ENCODE measurements around the gene EID2.

DNA sequence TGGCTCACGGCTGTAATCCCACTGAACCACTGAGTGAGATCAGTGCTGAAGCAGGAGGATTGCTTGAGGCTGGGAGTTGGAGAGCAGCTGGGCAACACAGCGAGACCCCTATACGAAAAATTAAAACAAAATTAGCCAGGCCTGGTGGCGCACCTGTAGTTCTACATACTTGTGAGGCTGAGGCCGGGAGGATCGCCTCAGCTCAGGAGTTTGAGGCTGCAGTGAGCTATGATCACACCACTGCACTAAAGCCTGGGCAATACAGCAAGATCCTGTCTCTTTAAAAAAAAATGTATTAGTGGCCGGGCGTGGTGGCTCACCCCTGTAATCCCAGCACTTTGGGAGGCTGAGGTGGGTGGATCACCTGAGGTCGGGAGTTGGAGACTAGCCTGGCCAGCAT lies 31.3 kb downstream of the EID2 start:
- TF ChIP-seq, protein P1, sequence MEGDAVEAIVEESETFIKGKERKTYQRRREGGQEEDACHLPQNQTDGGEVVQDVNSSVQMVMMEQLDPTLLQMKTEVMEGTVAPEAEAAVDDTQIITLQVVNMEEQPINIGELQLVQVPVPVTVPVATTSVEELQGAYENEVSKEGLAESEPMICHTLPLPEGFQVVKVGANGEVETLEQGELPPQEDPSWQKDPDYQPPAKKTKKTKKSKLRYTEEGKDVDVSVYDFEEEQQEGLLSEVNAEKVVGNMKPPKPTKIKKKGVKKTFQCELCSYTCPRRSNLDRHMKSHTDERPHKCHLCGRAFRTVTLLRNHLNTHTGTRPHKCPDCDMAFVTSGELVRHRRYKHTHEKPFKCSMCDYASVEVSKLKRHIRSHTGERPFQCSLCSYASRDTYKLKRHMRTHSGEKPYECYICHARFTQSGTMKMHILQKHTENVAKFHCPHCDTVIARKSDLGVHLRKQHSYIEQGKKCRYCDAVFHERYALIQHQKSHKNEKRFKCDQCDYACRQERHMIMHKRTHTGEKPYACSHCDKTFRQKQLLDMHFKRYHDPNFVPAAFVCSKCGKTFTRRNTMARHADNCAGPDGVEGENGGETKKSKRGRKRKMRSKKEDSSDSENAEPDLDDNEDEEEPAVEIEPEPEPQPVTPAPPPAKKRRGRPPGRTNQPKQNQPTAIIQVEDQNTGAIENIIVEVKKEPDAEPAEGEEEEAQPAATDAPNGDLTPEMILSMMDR (IDR thresholded peaks at IDR 0.05): no peak
- no peak for TF ChIP-seq EZH2 (IDR thresholded peaks at IDR 0.05)
- no peak for TF ChIP-seq EZH2phosphoT487 (IDR thresholded peaks at IDR 0.05)
